ENCODE data around the gene LIPC. TPM values are rescaled to one million over a fixed set of nuclear protein-coding genes. Genes with fewer than 3 reads are reported as not detected.

Gene LIPC
- total and polyA plus RNA-seq, 2 of the 4 experiments (the other 2 are of a cell fraction), result 0.07 TPM; not detected in 1

- no peak for DNase-seq
- Histone ChIP-seq H3K14ac (replicated peaks; ENCODE audit: low read depth, low read length) (no peak overlapping the region), H2BK5ac (ENCODE audit: low read depth, low read length, poor library complexity, severe bottlenecking) (no peak overlapping the region), H2AK5ac (ENCODE audit: low read depth, low read length) (no peak overlapping the region), H2BK20ac (ENCODE audit: low read depth, low read length) (no peak overlapping the region), H2AK9ac (replicated peaks; ENCODE audit: low read depth, low read length, poor library complexity) (no peak overlapping the region), H3K9me1 (ENCODE audit: insufficient read depth, low read length) (peaks cover 7% of the 10 kb centered on the region), H4K91ac (ENCODE audit: insufficient read depth, low read depth, low read length) (no peak overlapping the region), H3K56ac (ENCODE audit: extremely low read depth, insufficient read depth, low read length) (no peak overlapping the region), H3K4me2 (ENCODE audit: low read depth, low read length) (no peak overlapping the region), H3K23ac (ENCODE audit: low read depth, low read length) (no peak overlapping the region), H3K9me3 (ENCODE audit: control insufficient read depth, insufficient read depth, low read length) (no peaks in the 10 kb centered on the region), H2BK15ac (ENCODE audit: low read depth, low read length) (no peak overlapping the region; the same call in 2 of the 3 replicates), H2AFZ (replicated peaks; ENCODE audit: low read length, poor library complexity) (no peak overlapping the region), H3K4ac (ENCODE audit: low read depth, low read length) (no peak overlapping the region), H3K4me3 (ENCODE audit: insufficient read depth, low read depth, low read length) (no peak overlapping the region), H4K5ac (ENCODE audit: low read depth, low read length) (no peak overlapping the region), H3K9ac (ENCODE audit: low read depth, low read length) (no peak overlapping the region), H3K27ac (ENCODE audit: insufficient read depth, low read length) (no peak overlapping the region), H4K8ac (ENCODE audit: low read depth in 2 of 2, low read length in 2 of 2) (no peak overlapping the region), H2BK120ac (ENCODE audit: low read depth, low read length) (no peak overlapping the region), H3K27me3 (ENCODE audit: control insufficient read depth, insufficient read depth, low read length) (no peaks in the 10 kb centered on the region), H4K20me1 (ENCODE audit: insufficient read depth, low read length) (no peaks in the 10 kb centered on the region), H3K36me3 (ENCODE audit: control insufficient read depth, insufficient read depth, low read length) (no peaks in the 10 kb centered on the region), H3K18ac (ENCODE audit: low read depth, low read length) (no peak overlapping the region), H3K79me1 (ENCODE audit: low read depth in 1 of 2, low read length in 2 of 2) (no peaks in the 10 kb centered on the region), H3K4me1 (ENCODE audit: control insufficient read depth, insufficient read depth, low read length) (peaks cover 3% of the 10 kb centered on the region; the same call in 1 of the 2 replicates)
- intact Hi-C loops (cut with micrococcal nuclease) (no loop called here), dilution Hi-C loops (cut with HindIII; ENCODE audit: low sequenced_read_pairs, unreplicated experiment) (no loop called here), in situ Hi-C loops (cut with MboI; ENCODE audit: low sequenced_read_pairs) (no loop called here)
- BruUV-seq (replicated peaks), result no TSS peak
- POLR2A ChIA-PET (ENCODE audit: unreplicated experiment), result no interaction called here
- no peak for ATAC-seq (ENCODE audit: low read depth)
- TF ChIP-seq CTCF (conservative IDR thresholded peaks at IDR 0.05; ENCODE audit: low read depth, low read length), result no peak
- CTCF ChIA-PET, result no interaction called here
- no CpG with 5 or more reads among the region's 1 CpG for WGBS, 2 experiments (ENCODE audit: extremely low coverage in 2 of 2, insufficient read length in 1 of 2)
These were observed 77.8 kb downstream of the LIPC start for GRCh38 chr15:58509556-58509955.

All from IMR-90 (cell line).